Liver (tissue), 9 donors: ENCODE data around the gene RET. TPM values are rescaled to one million over a fixed set of nuclear protein-coding genes. Genes with fewer than 3 reads are reported as not detected.

ENCODE experiments used
- DNase-seq: peaks from one replicate; pipeline ENCODE4 v3.0.0-alpha.2; 2017; ENCODE audit warnings: low spot score
- H3K27ac ChIP-seq, 2 donors: one replicate each; pipeline ENCODE4 v1.7.0; 2013; ENCODE audit warnings: inconsistent platforms in 2 of 2, low read length in 2 of 2, control low read depth in 1 of 2, low read depth in 1 of 2, mild to moderate bottlenecking in 1 of 2
- H3K27me3 ChIP-seq, 4 donors: one replicate each; pipeline versions ENCODE4 v1.6.1 to v1.7.0; 2013; ENCODE audit warnings: low read length in 3 of 4, inconsistent platforms in 1 of 4, mild to moderate bottlenecking in 1 of 4, moderate library complexity in 1 of 4; ENCODE audit not compliant: control insufficient read depth in 4 of 4, insufficient read depth in 4 of 4
- H3K36me3 ChIP-seq, 4 donors: one replicate each; pipeline versions ENCODE4 v1.6.1 to v1.7.0; 2013; ENCODE audit warnings: low read length in 3 of 4, mild to moderate bottlenecking in 3 of 4, low read depth in 1 of 4, moderate library complexity in 1 of 4; ENCODE audit not compliant: control insufficient read depth in 4 of 4, insufficient read depth in 3 of 4
- H3K4me1 ChIP-seq, 4 donors: one replicate each; pipeline versions ENCODE4 v1.6.1 to v1.7.0; 2013; ENCODE audit warnings: low read length in 3 of 4, mild to moderate bottlenecking in 3 of 4, moderate library complexity in 1 of 4; ENCODE audit not compliant: control insufficient read depth in 4 of 4, insufficient read depth in 4 of 4
- H3K4me3 ChIP-seq, 3 donors: one replicate each; pipeline versions ENCODE4 v1.6.1 to v1.7.0; 2013; ENCODE audit warnings: low read length in 3 of 3, control low read depth in 1 of 3, low read depth in 1 of 3, mild to moderate bottlenecking in 1 of 3
- H3K9ac ChIP-seq, 2 donors: one replicate each; pipeline ENCODE4 v1.7.0; 2013; ENCODE audit warnings: low read length in 2 of 2, mild to moderate bottlenecking in 2 of 2, moderate library complexity in 2 of 2, control low read depth in 1 of 2, low read depth in 1 of 2
- H3K9me3 ChIP-seq, 4 donors: one replicate each; pipeline versions ENCODE4 v1.6.1 to v1.7.0; 2013; ENCODE audit warnings: low read length in 3 of 4; ENCODE audit not compliant: control insufficient read depth in 4 of 4
- ATF3 ChIP-seq: IDR thresholded peaks from 2 replicates; pipeline ENCODE4 v1.6.1; 2016; ENCODE audit warnings: antibody characterized with exemption
- CTCF ChIP-seq: fragments of 150-350 bp; IDR thresholded peaks from 2 replicates; pipeline ENCODE4 v1.5.1; 2017; ENCODE audit warnings: improper control_type of control experiment, low read depth, low read length; ENCODE audit not compliant: missing input control
- EGR1 ChIP-seq, 2 donors: IDR thresholded peaks; 2 replicates each; pipeline ENCODE4 v1.6.1; 2016 to 2018; ENCODE audit warnings: antibody characterized with exemption in 2 of 2, low read depth in 2 of 2
- FOXA2 ChIP-seq: IDR thresholded peaks from 2 replicates; pipeline ENCODE4 v1.6.1; 2016; ENCODE audit warnings: antibody characterized with exemption
- GABPA ChIP-seq, 2 donors: IDR thresholded peaks in 1 of 2; conservative IDR thresholded peaks in 1 of 2; 2 replicates each; pipeline ENCODE4 v1.6.1; 2016; ENCODE audit warnings: antibody characterized with exemption in 2 of 2, mild to moderate bottlenecking in 1 of 2, moderate library complexity in 1 of 2
- HNF4G ChIP-seq: IDR thresholded peaks from 2 replicates; pipeline ENCODE4 v1.6.1; 2016; ENCODE audit warnings: antibody characterized with exemption
- JUND ChIP-seq, 2 donors: IDR thresholded peaks; 2 replicates each; pipeline ENCODE4 v1.6.1; 2016; ENCODE audit warnings: antibody characterized with exemption in 2 of 2
- MAX ChIP-seq: IDR thresholded peaks from 2 replicates; pipeline ENCODE4 v1.6.1; 2016; ENCODE audit warnings: antibody characterized with exemption
- RAD21 ChIP-seq, 2 donors: IDR thresholded peaks; 2 replicates each; pipeline ENCODE4 v1.6.1; 2016; ENCODE audit warnings: antibody characterized with exemption in 2 of 2, mild to moderate bottlenecking in 2 of 2
- REST ChIP-seq: IDR thresholded peaks from 2 replicates; pipeline ENCODE4 v1.6.1; 2016; ENCODE audit warnings: antibody characterized with exemption, mild to moderate bottlenecking
- SP1 ChIP-seq: IDR thresholded peaks from 2 replicates; pipeline ENCODE4 v1.6.1; 2018; ENCODE audit warnings: antibody characterized with exemption, mild to moderate bottlenecking
- TAF1 ChIP-seq: conservative IDR thresholded peaks from 2 replicates; pipeline ENCODE4 v1.6.1; 2016; ENCODE audit warnings: antibody characterized with exemption, mild to moderate bottlenecking
- YY1 ChIP-seq: IDR thresholded peaks from 2 replicates; pipeline ENCODE4 v1.6.1; 2016; ENCODE audit warnings: antibody characterized with exemption, mild to moderate bottlenecking
- ZBTB33 ChIP-seq: IDR thresholded peaks from 2 replicates; pipeline ENCODE4 v1.6.1; 2016; ENCODE audit warnings: antibody characterized with exemption
- WGBS: extraction: QIAGEN DNeasy Blood & Tissue Kit; methylation state at CpG from one replicate; pipeline ENCODE4 v1.1.7; 2013; 5-methylcytosine and 5-hydroxymethylcytosine counted together
- polyA plus RNA-seq, 2 donors: library from polyadenylated mRNA; stranded (reverse) in 1 of 2; unstranded in 1 of 2; fragments of 200-250 nt in 1 of 2; fragments of >200 nt in 1 of 2; fragmentation: Nextera tagmentation in 1 of 2; extraction: Ambion mirVana in 1 of 2; gene quantifications; one replicate each; pipeline versions ENCODE4 v1.2.1 to v1.2.3, GENCODE V29; 2013 to 2015
- total RNA-seq, 2 donors: library from RNA; depleted of rRNA; stranded (reverse); fragments of >200 nt; gene quantifications; one replicate each; pipeline ENCODE4 v1.2.3, GENCODE V29; 2014
- donor health status: healthy.
- donor health status: healthy.
- donor health status: healthy.
- donor health status: healthy.
- donor health status: healthy.

RET gene
- total and polyA plus RNA-seq, 4 donors, result 0.09 to 2.5 (median 0.33) TPM; not detected in 1

- no peaks in the 10 kb centered on the region for H3K4me1 ChIP-seq
- DNase-seq, result no peak
- 33% methylated on average over 12 of the region's 12 CpGs for WGBS
Observed at GRCh38 chr10:43093423-43094076, 16.7 kb downstream of the RET start.

More at GRCh38 chr10:43093423-43094076, 16.7 kb downstream of the RET start:
- H3K9ac ChIP-seq, result no peak overlapping the region
- TF ChIP-seq EGR1 (IDR thresholded peaks at IDR 0.05; ENCODE audit: low read depth in 2 of 2), result no peak
- TF ChIP-seq REST, result no peak
- TF ChIP-seq MAX, result no peak
- no peak for TF ChIP-seq CTCF
- TF ChIP-seq YY1, result no peak
- TF ChIP-seq GABPA (IDR thresholded peaks at IDR 0.05 in 1 of 2, conservative IDR thresholded peaks at IDR 0.05 in 1 of 2), result no peak
- TF ChIP-seq RAD21 (IDR thresholded peaks at IDR 0.05), result no peak
- TF ChIP-seq ZBTB33, result no peak
- TF ChIP-seq ATF3, result no peak
- no peak for TF ChIP-seq TAF1
- TF ChIP-seq SP1, result no peak
- no peak for TF ChIP-seq HNF4G
- no peak for TF ChIP-seq FOXA2
- TF ChIP-seq JUND (IDR thresholded peaks at IDR 0.05), result no peak
- H3K27ac ChIP-seq, result no peak overlapping the region
- no peaks in the 10 kb centered on the region for H3K36me3 ChIP-seq
- no peaks in the 10 kb centered on the region for H3K9me3 ChIP-seq
- no peak overlapping the region for H3K4me3 ChIP-seq
- no peaks in the 10 kb centered on the region for H3K27me3 ChIP-seq
